Hepatocyte (in vitro differentiated cells): Measurements from ENCODE around the gene TOMM6. TPM values are rescaled to one million over a fixed set of nuclear protein-coding genes. Genes with fewer than 3 reads are reported as not detected.

ENCODE experiments used
- DNase-seq: peaks from one replicate; pipeline ENCODE4 v3.0.0-alpha.2; 2016; ENCODE audit warnings: low spot score
- H2AFZ ChIP-seq: fragments of 200-600 bp; sonication (generic); 2 replicates; pipeline ENCODE4 v1.6.0; 2016; ENCODE audit warnings: antibody characterized with exemption, mild to moderate bottlenecking
- H3K27ac ChIP-seq: fragments of 200-600 bp; sonication (generic); 2 replicates; pipeline ENCODE4 v1.5.1; 2016; ENCODE audit warnings: mild to moderate bottlenecking
- H3K27me3 ChIP-seq: fragments of 200-600 bp; sonication (generic); 2 replicates; pipeline ENCODE4 v1.6.1; 2016
- H3K36me3 ChIP-seq: fragments of 200-600 bp; sonication (generic); replicated peaks from 2 replicates; pipeline ENCODE4 v1.5.1; 2016; ENCODE audit warnings: low read depth; ENCODE audit not compliant: insufficient read depth
- H3K4me1 ChIP-seq: fragments of 200-600 bp; sonication (generic); 2 replicates; pipeline ENCODE4 v1.5.1; 2016; ENCODE audit warnings: mild to moderate bottlenecking, moderate library complexity; ENCODE audit not compliant: insufficient read depth
- H3K4me2 ChIP-seq: fragments of 200-600 bp; sonication (generic); 2 replicates; pipeline ENCODE4 v1.6.0; 2016
- H3K4me3 ChIP-seq: fragments of 200-600 bp; sonication (generic); 2 replicates; pipeline ENCODE4 v1.5.1; 2016; ENCODE audit warnings: mild to moderate bottlenecking
- H3K79me2 ChIP-seq: fragments of 200-600 bp; sonication (generic); 2 replicates; pipeline ENCODE4 v1.6.0; 2017; ENCODE audit warnings: mild to moderate bottlenecking
- H3K9me2 ChIP-seq: fragments of 200-600 bp; sonication (generic); replicated peaks from 2 replicates; pipeline ENCODE4 v1.6.0; 2017; ENCODE audit warnings: mild to moderate bottlenecking; ENCODE audit not compliant: insufficient read depth
- H3K9me3 ChIP-seq: fragments of 200-600 bp; sonication (generic); 2 replicates; pipeline ENCODE4 v1.5.1; 2016; ENCODE audit warnings: low read depth, mild to moderate bottlenecking
- H4K20me1 ChIP-seq: fragments of 200-600 bp; sonication (generic); 2 replicates; pipeline ENCODE4 v1.6.0; 2016; ENCODE audit warnings: mild to moderate bottlenecking; ENCODE audit not compliant: insufficient read depth, poor library complexity, severe bottlenecking
- EZH2 ChIP-seq: fragments of 200-600 bp; sonication (generic); IDR thresholded peaks from 2 replicates; pipeline ENCODE4 v1.6.1; 2016; ENCODE audit warnings: antibody characterized with exemption, mild to moderate bottlenecking, borderline replicate concordance
- EZH2phosphoT487 ChIP-seq: fragments of 200-600 bp; sonication (generic); IDR thresholded peaks from one replicate; pipeline ENCODE4 v1.6.1; 2018; ENCODE audit warnings: antibody characterized with exemption, mild to moderate bottlenecking, low read depth, moderate library complexity; ENCODE audit not compliant: unreplicated experiment, severe bottlenecking
- WGBS: methylation state at CpG from one replicate; pipeline ENCODE4 v1.1.6; 2016; ENCODE audit warnings: low lambda C conversion rate; ENCODE audit errors: missing lambda C conversion rate; 5-methylcytosine and 5-hydroxymethylcytosine counted together
- polyA plus RNA-seq: library from polyadenylated mRNA; unstranded; fragments of >200 nt; fragmentation: Nextera tagmentation; extraction: Ambion mirVana; gene quantifications from 2 replicates; pipeline ENCODE4 v1.2.1, GENCODE V29; 2016
- total RNA-seq: library from RNA; depleted of rRNA; stranded (reverse); fragments of >200 nt; gene quantifications from 2 replicates; pipeline ENCODE4 v1.2.3, GENCODE V29; 2014
- TF ChIP-seq, protein P1 (sequence below): fragments of 200-600 bp; sonication (generic); IDR thresholded peaks from 2 replicates; pipeline ENCODE4 v1.5.1; 2016; ENCODE audit warnings: antibody characterized with exemption, mild to moderate bottlenecking; ENCODE audit not compliant: poor library complexity

The TOMM6 gene
- total and polyA plus RNA-seq, 2 experiments from 2014 or later = 127 to 211 TPM

DNA sequence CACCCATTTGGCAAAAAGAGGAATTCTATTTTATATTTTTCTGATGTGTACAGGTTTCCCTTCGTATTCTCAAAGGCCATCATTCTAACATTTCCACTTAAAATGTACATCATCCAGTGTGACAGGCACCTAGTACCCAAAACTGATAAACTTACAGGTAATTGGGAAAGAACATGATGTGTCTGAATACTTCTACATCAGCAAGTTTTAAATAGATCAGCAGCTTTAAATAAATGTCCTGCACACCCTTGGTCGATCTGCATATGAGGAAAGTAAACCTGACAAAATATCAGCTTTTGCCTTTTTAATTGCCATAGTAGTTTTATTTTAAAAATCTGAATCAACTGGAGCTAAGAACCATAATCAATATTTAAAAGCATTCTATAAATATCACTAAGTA is 26.5 kb downstream of the TOMM6 start:
- 94% methylated on average over 2 of the region's 2 CpGs for WGBS
- Histone ChIP-seq H3K4me1 (no peaks in the 10 kb centered on the region), H3K27me3 (no peaks in the 10 kb centered on the region), H3K36me3 (no peaks in the 10 kb centered on the region), H3K27ac (no peak overlapping the region), H3K4me3 (no peak overlapping the region), H3K79me2 (no peaks in the 10 kb centered on the region), H3K9me3 (no peaks in the 10 kb centered on the region), H4K20me1 (no peaks in the 10 kb centered on the region), H3K4me2 (no peak overlapping the region), H2AFZ (no peak overlapping the region), H3K9me2 (no peaks in the 10 kb centered on the region)
- no peak for DNase-seq
- TF ChIP-seq EZH2phosphoT487 (no peak), EZH2 (no peak)

DNA sequence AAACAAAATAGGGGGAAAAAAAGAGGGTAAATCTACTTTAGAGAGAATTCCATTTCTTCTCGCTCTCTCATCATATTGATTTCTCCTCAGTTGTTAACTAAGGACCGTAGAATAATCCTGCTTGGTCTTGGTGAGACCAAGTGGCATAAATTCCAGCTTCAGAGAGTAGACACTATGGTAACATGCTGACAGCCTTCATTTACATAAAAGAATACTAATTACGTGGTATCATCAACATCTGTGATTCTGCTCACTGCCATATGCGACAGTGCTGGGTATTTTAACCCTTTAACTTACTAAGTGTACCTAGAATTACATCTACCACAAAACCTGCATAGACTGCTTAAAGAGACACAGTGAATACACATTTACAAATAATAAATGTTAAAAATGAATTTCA is 27.1 kb downstream of the TOMM6 start:
- no peaks in the 10 kb centered on the region for H3K27me3 ChIP-seq
- 80% methylated on average over 4 of the region's 4 CpGs for WGBS
- no peak for TF ChIP-seq EZH2phosphoT487
- no peak for TF ChIP-seq EZH2
- TF ChIP-seq, protein P1, sequence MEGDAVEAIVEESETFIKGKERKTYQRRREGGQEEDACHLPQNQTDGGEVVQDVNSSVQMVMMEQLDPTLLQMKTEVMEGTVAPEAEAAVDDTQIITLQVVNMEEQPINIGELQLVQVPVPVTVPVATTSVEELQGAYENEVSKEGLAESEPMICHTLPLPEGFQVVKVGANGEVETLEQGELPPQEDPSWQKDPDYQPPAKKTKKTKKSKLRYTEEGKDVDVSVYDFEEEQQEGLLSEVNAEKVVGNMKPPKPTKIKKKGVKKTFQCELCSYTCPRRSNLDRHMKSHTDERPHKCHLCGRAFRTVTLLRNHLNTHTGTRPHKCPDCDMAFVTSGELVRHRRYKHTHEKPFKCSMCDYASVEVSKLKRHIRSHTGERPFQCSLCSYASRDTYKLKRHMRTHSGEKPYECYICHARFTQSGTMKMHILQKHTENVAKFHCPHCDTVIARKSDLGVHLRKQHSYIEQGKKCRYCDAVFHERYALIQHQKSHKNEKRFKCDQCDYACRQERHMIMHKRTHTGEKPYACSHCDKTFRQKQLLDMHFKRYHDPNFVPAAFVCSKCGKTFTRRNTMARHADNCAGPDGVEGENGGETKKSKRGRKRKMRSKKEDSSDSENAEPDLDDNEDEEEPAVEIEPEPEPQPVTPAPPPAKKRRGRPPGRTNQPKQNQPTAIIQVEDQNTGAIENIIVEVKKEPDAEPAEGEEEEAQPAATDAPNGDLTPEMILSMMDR = no peak

DNA sequence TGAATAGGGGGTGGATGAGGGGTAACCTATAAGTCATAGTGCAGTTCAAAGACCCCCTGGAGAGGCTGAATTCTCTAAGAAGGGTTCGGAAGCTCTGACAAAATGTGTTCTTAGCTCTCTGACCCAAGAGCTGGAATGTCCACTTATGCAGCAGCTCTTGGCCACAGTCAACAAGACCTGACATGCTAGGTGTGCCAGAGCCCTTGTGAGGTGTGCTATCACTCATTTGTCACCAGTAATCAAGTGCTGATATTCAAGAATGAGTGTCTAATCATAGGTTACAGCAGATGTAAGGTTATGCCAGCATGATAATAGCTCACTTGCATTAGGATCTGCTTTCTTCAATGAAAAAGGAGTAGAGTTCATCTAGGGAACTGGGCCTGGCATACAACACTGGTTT is 28.1 kb downstream of the TOMM6 start:
- no peak for TF ChIP-seq EZH2
- TF ChIP-seq, protein P1 = no peak
- TF ChIP-seq EZH2phosphoT487 = no peak
- H3K79me2 ChIP-seq = no peaks in the 10 kb centered on the region
- no peak overlapping the region for H3K4me3 ChIP-seq
- no peaks in the 10 kb centered on the region for H3K4me1 ChIP-seq
- H2AFZ ChIP-seq = no peak overlapping the region
- H3K9me2 ChIP-seq = no peaks in the 10 kb centered on the region
- 87% methylated on average over 1 of the region's 1 CpG for WGBS
- H3K4me2 ChIP-seq = no peak overlapping the region
- H3K27me3 ChIP-seq = no peaks in the 10 kb centered on the region
- no peaks in the 10 kb centered on the region for H3K36me3 ChIP-seq
- H3K27ac ChIP-seq = no peak overlapping the region
- H3K9me3 ChIP-seq = no peaks in the 10 kb centered on the region
- no peaks in the 10 kb centered on the region for H4K20me1 ChIP-seq
- DNase-seq = no peak

More for the DNA sequence above, 27.1 kb downstream of the TOMM6 start:
- Histone ChIP-seq H3K4me1 (no peaks in the 10 kb centered on the region), H3K4me2 (no peak overlapping the region), H2AFZ (no peak overlapping the region), H4K20me1 (no peaks in the 10 kb centered on the region), H3K79me2 (no peaks in the 10 kb centered on the region), H3K4me3 (no peak overlapping the region), H3K9me3 (no peaks in the 10 kb centered on the region), H3K9me2 (no peaks in the 10 kb centered on the region), H3K36me3 (no peaks in the 10 kb centered on the region), H3K27ac (no peak overlapping the region)
- no peak for DNase-seq

DNA sequence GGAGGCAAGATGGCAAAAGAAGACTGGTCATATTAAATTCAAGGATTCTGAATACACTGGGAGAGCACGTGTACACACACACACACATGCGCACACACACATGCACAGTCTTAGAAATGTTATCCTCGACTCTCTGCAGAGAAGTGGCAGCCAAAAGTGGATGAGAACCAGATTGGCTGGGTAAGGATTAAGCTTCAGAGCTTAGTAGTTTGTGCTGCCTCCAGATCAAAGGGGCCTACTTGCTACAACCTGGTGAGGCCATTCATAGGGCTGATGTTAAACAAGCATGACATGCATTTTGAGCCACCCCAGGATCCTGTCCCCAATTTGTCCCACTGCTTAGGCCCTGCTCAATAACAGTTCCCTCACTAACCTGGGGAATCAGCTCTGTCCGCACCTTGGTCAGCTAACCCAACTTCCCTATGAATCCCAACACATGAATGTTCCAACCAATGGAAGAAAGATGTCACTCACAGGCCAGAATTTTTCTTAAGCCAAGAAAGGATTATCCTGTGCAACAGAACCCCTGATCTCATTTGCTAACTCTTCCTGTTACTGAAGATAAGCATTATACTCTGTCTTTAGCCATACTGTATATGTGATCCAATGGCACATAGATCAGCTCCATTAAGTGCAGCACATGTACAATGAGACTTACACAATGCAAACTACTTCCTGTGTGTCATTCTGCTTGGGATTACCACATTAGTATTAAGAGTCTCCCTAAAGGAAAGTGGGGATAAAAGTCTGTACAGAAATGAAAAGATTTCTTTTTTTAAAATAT is 31.0 kb downstream of the TOMM6 start:
- Histone ChIP-seq H3K4me1 (no peaks in the 10 kb centered on the region), H3K36me3 (no peaks in the 10 kb centered on the region), H3K27me3 (no peaks in the 10 kb centered on the region), H2AFZ (no peak overlapping the region), H3K79me2 (no peaks in the 10 kb centered on the region), H4K20me1 (no peaks in the 10 kb centered on the region), H3K9me2 (no peaks in the 10 kb centered on the region), H3K4me3 (no peak overlapping the region), H3K27ac (no peak overlapping the region), H3K9me3 (no peaks in the 10 kb centered on the region), H3K4me2 (no peak overlapping the region)
- 76% methylated on average over 4 of the region's 4 CpGs for WGBS
- TF ChIP-seq EZH2phosphoT487 (no peak), EZH2 (no peak)
- TF ChIP-seq, protein P1 = no peak
- DNase-seq = no peak
